SH-SY5Y (cell line): ENCODE data around the gene MBP.

ENCODE experiments used
- GATA2 ChIP-seq: IDR thresholded peaks from 2 replicates; pipeline ENCODE4 v1.6.1; 2011; ENCODE audit warnings: mild to moderate bottlenecking, low read depth, low read length
- GATA3 ChIP-seq: IDR thresholded peaks from 2 replicates; pipeline ENCODE4 v1.6.1; 2011; ENCODE audit warnings: low read depth, mild to moderate bottlenecking, low read length, moderate library complexity

DNA sequence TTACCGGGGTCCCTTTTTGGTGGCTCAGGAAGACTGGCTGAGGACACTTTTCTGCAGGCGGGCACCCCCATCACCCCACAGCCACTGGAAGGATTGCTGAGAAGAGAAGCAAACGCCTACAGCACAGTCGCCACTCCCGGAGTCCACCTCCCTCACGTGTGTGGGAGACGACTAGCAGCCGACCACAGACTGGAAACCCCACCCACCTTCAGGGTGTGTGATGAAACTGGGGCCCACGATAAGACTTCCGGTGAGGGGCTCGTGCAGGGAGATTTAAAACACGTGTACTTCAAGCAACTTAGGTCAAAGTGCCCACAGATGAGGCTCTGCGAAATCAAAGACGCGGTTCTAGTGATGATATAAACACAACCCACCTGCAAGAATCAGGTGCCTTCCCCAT is 26.3 kb downstream of the MBP start:
- TF ChIP-seq GATA3, result no peak
- no peak for TF ChIP-seq GATA2
